ENCODE results near the gene APOA4. TPM values are rescaled to one million over a fixed set of nuclear protein-coding genes. Genes with fewer than 3 reads are reported as not detected.

Gene APOA4
- total and polyA plus RNA-seq, 9 of the 15 experiments (the other 6 are each of a cell fraction or from before 2014, with no cell fraction given), result 0.07 TPM; not detected in 8

- TF ChIP-seq CUX1 (CRISPR knock-in tag; IDR thresholded peaks at IDR 0.05), result no peak
- TF ChIP-seq SPI1 (IDR thresholded peaks at IDR 0.05; ENCODE audit: borderline replicate concordance, low read depth, low read length), result peak; percentile 14; the same call in 1 of the 2 replicates
- peak; percentile 60 for TF ChIP-seq E2F8 (IDR thresholded peaks at IDR 0.05; ENCODE audit: low read depth, partially characterized antibody)
- no peak for TF ChIP-seq ESRRB (CRISPR knock-in tag; IDR thresholded peaks at IDR 0.05; ENCODE audit: borderline replicate concordance)
- peak; percentile 59; the same call in 1 of the 2 replicates for TF ChIP-seq L3MBTL2 (IDR thresholded peaks at IDR 0.05)
- TF ChIP-seq NKRF (IDR thresholded peaks at IDR 0.05; ENCODE audit: borderline replicate concordance), result peak; percentile 65; the same call in 1 of the 2 replicates
- TF ChIP-seq VEZF1 (CRISPR knock-in tag; IDR thresholded peaks at IDR 0.05), result peak; percentile 84
- no peak for TF ChIP-seq MITF (IDR thresholded peaks at IDR 0.05)
- TF ChIP-seq CREM (IDR thresholded peaks at IDR 0.05; ENCODE audit: low read depth), result peak; percentile 88
- TF ChIP-seq DDX20 (tag; IDR thresholded peaks at IDR 0.05; ENCODE audit: low read depth), result no peak
- TF ChIP-seq MIER1 (IDR thresholded peaks at IDR 0.05; ENCODE audit: low read depth), result no peak
- peak; percentile 79 for TF ChIP-seq KDM5B (IDR thresholded peaks at IDR 0.05; ENCODE audit: insufficient replicate concordance, low read depth, low read length)
These were observed 50.5 kb downstream of the APOA4 start, which contains the start of gene BUD13 (continued) for GRCh38 chr11:116772443-116773202.
